Activated CD8-positive, alpha-beta T cell treated with anti-CD3 and anti-CD28 coated beads for 36 hours (primary cell): ENCODE results near the gene TRIM46. TPM values are rescaled to one million over a fixed set of nuclear protein-coding genes. Genes with fewer than 3 reads are reported as not detected.
"Not testable (repeated sequence)": the region's sequence is repeated elsewhere in the genome, so short reads cannot be mapped to it uniquely, and the experiment has no call there.

Experiments
- ATAC-seq: fragments of 200-7000 bp; cut with Tn5 transposase; one replicate; pipeline ENCODE4 v1.10.0; 2021; ENCODE audit warnings: mild to moderate bottlenecking, moderate library complexity
- CTCF ChIA-PET: fragments of 350-600 bp; sonication (Branson Sonifier 250); formaldehyde crosslinking; loops from one replicate; lab custom pipeline; 2021; ENCODE audit warnings: antibody characterized with exemption; lab: Charles Lee
- POLR2A ChIA-PET: fragments of 350-600 bp; sonication (Branson Sonifier 250); formaldehyde crosslinking; loops from one replicate; lab custom pipeline; 2021; ENCODE audit warnings: antibody characterized with exemption; lab: Charles Lee
- DNase-seq: peaks from one replicate; pipeline ENCODE4 v3.0.0-alpha.2; 2020
- H3K27ac Mint-ChIP-seq: one replicate; pipeline ENCODE4 v1.8.0; 2021; ENCODE audit warnings: mild to moderate bottlenecking, mixed read lengths
- H3K27me3 Mint-ChIP-seq: one replicate; pipeline ENCODE4 v1.8.0; 2021; ENCODE audit warnings: mixed read lengths
- H3K36me3 Mint-ChIP-seq: one replicate; pipeline ENCODE4 v1.8.0; 2021; ENCODE audit warnings: low read depth, mixed read lengths
- H3K4me1 Mint-ChIP-seq: one replicate; pipeline ENCODE4 v1.8.0; 2021; ENCODE audit warnings: low read depth, mixed read lengths
- H3K4me3 Mint-ChIP-seq: one replicate; pipeline ENCODE4 v1.8.0; 2021; ENCODE audit warnings: mild to moderate bottlenecking, moderate library complexity, mixed read lengths
- H3K9me3 Mint-ChIP-seq: one replicate; pipeline ENCODE4 v1.8.0; 2021; ENCODE audit warnings: mixed read lengths
- CTCF ChIP-seq: fragments of 200-600 bp; IDR thresholded peaks from one replicate; pipeline ENCODE4 v1.8.0; 2022; ENCODE audit warnings: antibody characterized with exemption, mild to moderate bottlenecking
- intact Hi-C: fragments of 100-400 bp; cut with micrococcal nuclease; formaldehyde crosslinking; loops from one replicate; pipeline ENCODE4 v1.10.0; 2022
- total RNA-seq, 2 experiments: library from RNA; stranded (reverse); gene quantifications; one replicate each; pipeline ENCODE4 v1.2.3, GENCODE V29; 2021

TRIM46 gene
- total RNA-seq, 2 experiments from 2014 or later: 5.8 to 6.1 TPM

- no peak overlapping the region for H3K4me3 Mint-ChIP-seq
- H3K27me3 Mint-ChIP-seq: no peaks in the 10 kb centered on the region
- no peak overlapping the region for H3K27ac Mint-ChIP-seq
- ATAC-seq (no peak), DNase-seq (no peak)
- ChIA-PET POLR2A (interaction anchor here (1.0 to 1.7 kb wide), 3 partner anchors 9 to 14 kb away, joined by 3 to 7 read pairs (median 4); partner anchors contain the start of gene KRTCAP2), CTCF (interaction anchor here (0.7 to 2.6 kb wide), 3 partner anchors 9 to 95 kb away, joined by 3 to 10 read pairs (median 3); no protein-coding TSS in a partner anchor)
- TF ChIP-seq CTCF: no peak
- H3K4me1 Mint-ChIP-seq: no peaks in the 10 kb centered on the region
- H3K9me3 Mint-ChIP-seq: no peaks in the 10 kb centered on the region
- H3K36me3 Mint-ChIP-seq: no peaks in the 10 kb centered on the region
- intact Hi-C loops: no loop called here
These were observed 12.6 kb downstream of the TRIM46 start for GRCh38 chr1:155186067-155186793.

GRCh38 chr1:155186794-155187455 lies 13.3 kb downstream of the TRIM46 start:
- no peaks in the 10 kb centered on the region for H3K27me3 Mint-ChIP-seq
- intact Hi-C loops: no loop called here
- ATAC-seq: no peak
- ChIA-PET CTCF (interaction anchor here (1.3 to 2.6 kb wide), 2 partner anchors 12 to 96 kb away, joined by 3 to 10 read pairs; no protein-coding TSS in a partner anchor), POLR2A (interaction anchor here (1.0 to 1.2 kb wide), 2 partner anchors 10 to 13 kb away, joined by 3 to 4 read pairs; partner anchors contain the start of gene TRIM46)
- H3K9me3 Mint-ChIP-seq: no peaks in the 10 kb centered on the region
- peaks cover 2% of the 10 kb centered on the region for H3K4me1 Mint-ChIP-seq
- no peak overlapping the region for H3K4me3 Mint-ChIP-seq
- peak overlapping the region; percentile 53 for H3K27ac Mint-ChIP-seq
- TF ChIP-seq CTCF: no peak
- H3K36me3 Mint-ChIP-seq: no peaks in the 10 kb centered on the region
- DNase-seq: no peak

DNA sequence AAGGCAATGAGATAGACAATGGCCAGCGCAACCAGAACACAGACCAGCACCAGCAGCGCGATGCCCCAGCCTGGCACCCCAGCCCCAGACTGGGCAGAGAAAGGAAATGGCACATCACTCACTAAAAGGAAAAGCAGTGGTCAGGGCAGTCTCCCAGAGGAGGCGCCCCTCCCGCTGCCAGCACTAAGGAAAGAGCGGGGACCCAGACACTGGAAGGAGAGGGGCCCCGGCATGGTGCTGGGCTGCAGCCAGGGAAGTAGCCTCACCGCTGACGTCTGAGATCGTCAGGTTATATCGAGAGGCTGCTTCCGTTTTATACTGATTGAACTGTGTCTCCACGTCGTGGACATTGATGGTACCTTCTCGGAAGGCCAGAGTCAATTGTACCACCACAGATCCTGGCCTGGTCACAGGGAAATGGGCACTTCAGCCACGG lies 13.8 kb downstream of the TRIM46 start:
- CTCF ChIA-PET: interaction anchor here (2.6 kb wide), 1 partner anchor 12 kb away, joined by 10 read pairs; no protein-coding TSS in a partner anchor
- TF ChIP-seq CTCF: no peak
- no peaks in the 10 kb centered on the region for H3K27me3 Mint-ChIP-seq
- no peaks in the 10 kb centered on the region for H3K9me3 Mint-ChIP-seq
- H3K36me3 Mint-ChIP-seq: no peaks in the 10 kb centered on the region
- DNase-seq (no peak), ATAC-seq (no peak)
- intact Hi-C loops: no loop called here
- peak overlapping the region; percentile 53 for H3K27ac Mint-ChIP-seq
- peaks cover 7% of the 10 kb centered on the region for H3K4me1 Mint-ChIP-seq
- POLR2A ChIA-PET: interaction anchor here (1.2 kb wide), 1 partner anchor 14 kb away, joined by 3 read pairs; the partner anchor contains the start of gene TRIM46
- H3K4me3 Mint-ChIP-seq: no peak overlapping the region

- DNase-seq (no peak), ATAC-seq (no peak)
- Mint-ChIP-seq H3K27me3 (no peaks in the 10 kb centered on the region), H3K9me3 (no peaks in the 10 kb centered on the region), H3K4me3 (no peak overlapping the region), H3K4me1 (peaks cover 14% of the 10 kb centered on the region), H3K27ac (peak overlapping the region; percentile 58), H3K36me3 (no peaks in the 10 kb centered on the region)
- intact Hi-C loops: no loop called here
- no peak for TF ChIP-seq CTCF
- CTCF ChIA-PET: no interaction called here
- POLR2A ChIA-PET: interaction anchor here (1.2 kb wide), 1 partner anchor 14 kb away, joined by 3 read pairs; the partner anchor contains the start of gene TRIM46
These were observed 14.6 kb downstream of the TRIM46 start for GRCh38 chr1:155188268-155188667.

- H3K36me3 Mint-ChIP-seq, H3K9me3 Mint-ChIP-seq, CTCF ChIA-PET, ATAC-seq, intact Hi-C loops, H3K27ac Mint-ChIP-seq, H3K27me3 Mint-ChIP-seq, POLR2A ChIA-PET, H3K4me3 Mint-ChIP-seq, DNase-seq: not testable (repeated sequence)
- H3K4me1 Mint-ChIP-seq: peaks cover 20% of the 10 kb centered on the region
These were observed 16.3 kb downstream of the TRIM46 start for GRCh38 chr1:155189926-155190325.
